ENCODE measurements around the gene PRR12. TPM values are rescaled to one million over a fixed set of nuclear protein-coding genes. Genes with fewer than 3 reads are reported as not detected.

PRR12 gene
- total and polyA plus RNA-seq, 9 of the 15 experiments (the other 6 are each of a cell fraction or from before 2014, with no cell fraction given) = 0.01 to 21.1 (median 0.98) TPM

- no peak for TF ChIP-seq NR3C1 (CRISPR knock-in tag; IDR thresholded peaks at IDR 0.05)
- no peak for TF ChIP-seq NCOA2 (IDR thresholded peaks at IDR 0.05; ENCODE audit: partially characterized antibody in 2 of 2)
Measured at GRCh38 chr19:49615861-49616260, 24.9 kb downstream of the PRR12 start (continued).

- Histone ChIP-seq H3K9ac (ENCODE audit: insufficient read depth in 1 of 2, low read depth in 2 of 2, low read length in 2 of 2) (no peak overlapping the region), H3K36me3 (ENCODE audit: control insufficient read depth, insufficient read depth, low read length) (peaks cover 72% of the 10 kb centered on the region; the same call in 1 of the 3 replicates), H3K4me3 (no peak overlapping the region), H3K27me3 (ENCODE audit: control insufficient read depth in 2 of 2, insufficient read depth in 2 of 2, low read length in 2 of 2) (no peaks in the 10 kb centered on the region), H3K79me2 (ENCODE audit: control insufficient read depth, insufficient read depth, low read length) (peaks cover 3% of the 10 kb centered on the region; the same call in 1 of the 3 replicates), H3K9me3 (replicated peaks; ENCODE audit: control insufficient read depth, insufficient read depth, low read depth, low read length) (no peaks in the 10 kb centered on the region), H4K20me1 (replicated peaks; ENCODE audit: control insufficient read depth, insufficient read depth, low read length) (no peaks in the 10 kb centered on the region; the same call in 1 of the 2 replicates), H3K27ac (ENCODE audit: extremely low read depth, low read depth, low read length) (no peak overlapping the region), H3K4me2 (ENCODE audit: insufficient read depth, low read length) (no peak overlapping the region), H3K9me1 (ENCODE audit: control insufficient read depth, insufficient read depth, low read length) (peaks cover 2% of the 10 kb centered on the region), H2AFZ (ENCODE audit: low read depth, low read length) (no peak overlapping the region), H3K4me1 (replicated peaks in 1 of 2; ENCODE audit: control insufficient read depth in 2 of 2, insufficient read depth in 2 of 2, low read length in 2 of 2) (peaks cover 0 to 10% of the 10 kb centered on the region in 2 experiments; a peak in 2 of 5 replicates)
- ATAC-seq = no peak
- intact Hi-C loops (cut with micrococcal nuclease) = no loop called here
- FAIRE-seq = no peak
- BruUV-seq (replicated peaks) = no TSS peak
- CTCF ChIA-PET (ENCODE audit: low intra/inter-chr PET ratio) = no interaction called here
- in situ Hi-C loops (cut with MboI) = no loop called here
- no peak for DNase-seq (ENCODE audit: extremely low read depth in 1 of 4, low spot score in 3 of 4)
- 98% methylated on average over 7 of the region's 7 CpGs for WGBS (ENCODE audit: insufficient coverage, low coverage, missing lambda C conversion rate)
- no peak for TF ChIP-seq ZNF445 (CRISPR knock-in tag; IDR thresholded peaks at IDR 0.05; ENCODE audit: low read depth)
- TF ChIP-seq ZFP1 (CRISPR knock-in tag; IDR thresholded peaks at IDR 0.05) = no peak
- TF ChIP-seq TAF1 (IDR thresholded peaks at IDR 0.05; ENCODE audit: control insufficient read depth, extremely low read depth, insufficient read depth, low read length, severe bottlenecking) = no peak
- TF ChIP-seq HDAC2 (IDR thresholded peaks at IDR 0.05) = peak; percentile 47; the same call in 1 of the 2 replicates
- TF ChIP-seq KDM1A (IDR thresholded peaks at IDR 0.05) = peak in 1 of 2 experiments; percentile 67; a peak in 3 of 4 replicates
- TF ChIP-seq CBX2 (IDR thresholded peaks at IDR 0.05; ENCODE audit: insufficient read depth, low read length, poor library complexity, severe bottlenecking) = no peak
- no peak for TF ChIP-seq TFAM (CRISPR knock-in tag; conservative IDR thresholded peaks at IDR 0.05)
- TF ChIP-seq ETV6 (IDR thresholded peaks at IDR 0.05; ENCODE audit: borderline replicate concordance in 1 of 2, low read depth in 2 of 2, low read length in 1 of 2) = no peak
- no peak for TF ChIP-seq ETV6 (CRISPR knock-in tag; IDR thresholded peaks at IDR 0.05; ENCODE audit: borderline replicate concordance)
- peak; percentile 82 for TF ChIP-seq BCOR (IDR thresholded peaks at IDR 0.05)
- TF ChIP-seq, protein P1, sequence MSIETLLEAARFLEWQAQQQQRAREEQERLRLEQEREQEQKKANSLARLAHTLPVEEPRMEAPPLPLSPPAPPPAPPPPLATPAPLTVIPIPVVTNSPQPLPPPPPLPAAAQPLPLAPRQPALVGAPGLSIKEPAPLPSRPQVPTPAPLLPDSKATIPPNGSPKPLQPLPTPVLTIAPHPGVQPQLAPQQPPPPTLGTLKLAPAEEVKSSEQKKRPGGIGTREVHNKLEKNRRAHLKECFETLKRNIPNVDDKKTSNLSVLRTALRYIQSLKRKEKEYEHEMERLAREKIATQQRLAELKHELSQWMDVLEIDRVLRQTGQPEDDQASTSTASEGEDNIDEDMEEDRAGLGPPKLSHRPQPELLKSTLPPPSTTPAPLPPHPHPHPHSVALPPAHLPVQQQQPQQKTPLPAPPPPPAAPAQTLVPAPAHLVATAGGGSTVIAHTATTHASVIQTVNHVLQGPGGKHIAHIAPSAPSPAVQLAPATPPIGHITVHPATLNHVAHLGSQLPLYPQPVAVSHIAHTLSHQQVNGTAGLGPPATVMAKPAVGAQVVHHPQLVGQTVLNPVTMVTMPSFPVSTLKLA (conservative IDR thresholded peaks at IDR 0.05) = no peak
- TF ChIP-seq STAG1 (CRISPR knock-in tag; IDR thresholded peaks at IDR 0.05; ENCODE audit: borderline replicate concordance) = peak; percentile 23; the same call in 1 of the 2 replicates
- peak; percentile 74 for TF ChIP-seq RBM25 (IDR thresholded peaks at IDR 0.05; ENCODE audit: low read depth, low read length, severe bottlenecking)
- no peak for TF ChIP-seq ZNF551 (CRISPR knock-in tag; IDR thresholded peaks at IDR 0.05)
- TF ChIP-seq ADNP (tag; IDR thresholded peaks at IDR 0.05) = peak; percentile 71
- TF ChIP-seq, protein P2, sequence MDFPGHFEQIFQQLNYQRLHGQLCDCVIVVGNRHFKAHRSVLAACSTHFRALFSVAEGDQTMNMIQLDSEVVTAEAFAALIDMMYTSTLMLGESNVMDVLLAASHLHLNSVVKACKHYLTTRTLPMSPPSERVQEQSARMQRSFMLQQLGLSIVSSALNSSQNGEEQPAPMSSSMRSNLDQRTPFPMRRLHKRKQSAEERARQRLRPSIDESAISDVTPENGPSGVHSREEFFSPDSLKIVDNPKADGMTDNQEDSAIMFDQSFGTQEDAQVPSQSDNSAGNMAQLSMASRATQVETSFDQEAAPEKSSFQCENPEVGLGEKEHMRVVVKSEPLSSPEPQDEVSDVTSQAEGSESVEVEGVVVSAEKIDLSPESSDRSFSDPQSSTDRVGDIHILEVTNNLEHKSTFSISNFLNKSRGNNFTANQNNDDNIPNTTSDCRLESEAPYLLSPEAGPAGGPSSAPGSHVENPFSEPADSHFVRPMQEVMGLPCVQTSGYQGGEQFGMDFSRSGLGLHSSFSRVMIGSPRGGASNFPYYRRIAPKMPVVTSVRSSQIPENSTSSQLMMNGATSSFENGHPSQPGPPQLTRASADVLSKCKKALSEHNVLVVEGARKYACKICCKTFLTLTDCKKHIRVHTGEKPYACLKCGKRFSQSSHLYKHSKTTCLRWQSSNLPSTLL (IDR thresholded peaks at IDR 0.05) = no peak
- TF ChIP-seq ESRRA (IDR thresholded peaks at IDR 0.05; ENCODE audit: borderline replicate concordance, low read depth) = 0 out of 2 replicates have a peak, but pooled peaks have one; percentile 14
- POLR2A ChIA-PET = interaction anchor here (0.9 to 1.4 kb wide), 3 partner anchors 11 to 25 kb away, joined by 3 to 6 read pairs (median 3); partner anchors contain the start of gene SCAF1
Measured at GRCh38 chr19:49616532-49616931, 25.6 kb downstream of the PRR12 start.

Data from K562 (cell line).